Spleen (tissue), 7 donors: ENCODE data around the gene ARMC12.

Experiments used
- POLR2A ChIP-seq, 3 donors: fragments of 450-650 bp; IDR thresholded peaks; one replicate each; pipeline ENCODE4 v1.5.1; 2017; ENCODE audit warnings: antibody characterized with exemption in 3 of 3, mild to moderate bottlenecking in 1 of 3
- POLR2AphosphoS5 ChIP-seq, 3 donors: sonication (generic); formaldehyde crosslinking; IDR thresholded peaks; one replicate each; pipeline ENCODE4 v1.5.1; 2017; ENCODE audit warnings: antibody characterized with exemption in 3 of 3
- TF ChIP-seq, protein P1 (sequence below), 11 experiments: fragments of 200-600 bp in 7 of 11; fragments of 450-650 bp in 4 of 11; sonication (generic) in 4 of 11; IDR thresholded peaks in 8 of 11; conservative IDR thresholded peaks in 3 of 11; 1 replicate in 7 of 11; 2 replicates in 4 of 11; pipeline versions ENCODE4 v1.4.0 to v1.8.0; 2016 to 2021; ENCODE audit warnings: antibody characterized with exemption in 11 of 11, inconsistent platforms in 4 of 11, mild to moderate bottlenecking in 1 of 11
- donor health status: DM: no; HTN: no; CAD: no; lungs with moderate emphysema.
- donor health status: DM: no; HTN: no; CAD: no.
- donor health status: DM: no; HTN: no; CAD: no.

GRCh38 chr6:35736982-35737412 is at the start of gene ARMC12:
- TF ChIP-seq, protein P1, sequence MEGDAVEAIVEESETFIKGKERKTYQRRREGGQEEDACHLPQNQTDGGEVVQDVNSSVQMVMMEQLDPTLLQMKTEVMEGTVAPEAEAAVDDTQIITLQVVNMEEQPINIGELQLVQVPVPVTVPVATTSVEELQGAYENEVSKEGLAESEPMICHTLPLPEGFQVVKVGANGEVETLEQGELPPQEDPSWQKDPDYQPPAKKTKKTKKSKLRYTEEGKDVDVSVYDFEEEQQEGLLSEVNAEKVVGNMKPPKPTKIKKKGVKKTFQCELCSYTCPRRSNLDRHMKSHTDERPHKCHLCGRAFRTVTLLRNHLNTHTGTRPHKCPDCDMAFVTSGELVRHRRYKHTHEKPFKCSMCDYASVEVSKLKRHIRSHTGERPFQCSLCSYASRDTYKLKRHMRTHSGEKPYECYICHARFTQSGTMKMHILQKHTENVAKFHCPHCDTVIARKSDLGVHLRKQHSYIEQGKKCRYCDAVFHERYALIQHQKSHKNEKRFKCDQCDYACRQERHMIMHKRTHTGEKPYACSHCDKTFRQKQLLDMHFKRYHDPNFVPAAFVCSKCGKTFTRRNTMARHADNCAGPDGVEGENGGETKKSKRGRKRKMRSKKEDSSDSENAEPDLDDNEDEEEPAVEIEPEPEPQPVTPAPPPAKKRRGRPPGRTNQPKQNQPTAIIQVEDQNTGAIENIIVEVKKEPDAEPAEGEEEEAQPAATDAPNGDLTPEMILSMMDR (IDR thresholded peaks at IDR 0.05 in 8 of 11, conservative IDR thresholded peaks at IDR 0.05 in 3 of 11): no peak
- TF ChIP-seq POLR2A (IDR thresholded peaks at IDR 0.05) (no peak), POLR2AphosphoS5 (IDR thresholded peaks at IDR 0.05) (no peak)
